Chondrocyte (in vitro differentiated cells): Measurements from ENCODE around the gene DIAPH2. TPM values are rescaled to one million over a fixed set of nuclear protein-coding genes. Genes with fewer than 3 reads are reported as not detected.

Experiments used
- DNase-seq: peaks from one replicate; pipeline ENCODE4 v3.0.0; 2021; ENCODE audit warnings: mixed read lengths, low spot score
- H3K27ac Mint-ChIP-seq: one replicate; pipeline ENCODE4 v1.8.0; 2021; ENCODE audit warnings: mild to moderate bottlenecking, moderate library complexity, mixed read lengths; ENCODE audit not compliant: unreplicated experiment
- H3K27me3 Mint-ChIP-seq: 2 replicates; pipeline ENCODE4 v1.8.0; 2021; ENCODE audit warnings: low read depth, mixed read lengths
- H3K36me3 Mint-ChIP-seq: 2 replicates; pipeline ENCODE4 v1.8.0; 2021; ENCODE audit warnings: low read depth, mixed read lengths
- H3K4me1 Mint-ChIP-seq: 2 replicates; pipeline ENCODE4 v1.8.0; 2021; ENCODE audit warnings: low read depth, mild to moderate bottlenecking, mixed read lengths
- H3K4me3 Mint-ChIP-seq: one replicate; pipeline ENCODE4 v1.8.0; 2021; ENCODE audit warnings: mild to moderate bottlenecking, moderate library complexity, mixed read lengths; ENCODE audit not compliant: unreplicated experiment
- H3K9me3 Mint-ChIP-seq: 2 replicates; pipeline ENCODE4 v1.8.0; 2021; ENCODE audit warnings: low read depth, mixed read lengths
- total RNA-seq: library from RNA; stranded (reverse); gene quantifications from 3 replicates; pipeline ENCODE4 v1.2.1, GENCODE V29; 2021
- TF ChIP-seq, protein P1 (sequence below): fragments of 200-600 bp; sonication (generic); IDR thresholded peaks from 2 replicates; pipeline ENCODE4 v1.5.0; 2021; ENCODE audit warnings: antibody characterized with exemption, mild to moderate bottlenecking, moderate library complexity

Gene DIAPH2
- total RNA-seq, 1 donor from 2014 or later, result 14.5 TPM

DNA sequence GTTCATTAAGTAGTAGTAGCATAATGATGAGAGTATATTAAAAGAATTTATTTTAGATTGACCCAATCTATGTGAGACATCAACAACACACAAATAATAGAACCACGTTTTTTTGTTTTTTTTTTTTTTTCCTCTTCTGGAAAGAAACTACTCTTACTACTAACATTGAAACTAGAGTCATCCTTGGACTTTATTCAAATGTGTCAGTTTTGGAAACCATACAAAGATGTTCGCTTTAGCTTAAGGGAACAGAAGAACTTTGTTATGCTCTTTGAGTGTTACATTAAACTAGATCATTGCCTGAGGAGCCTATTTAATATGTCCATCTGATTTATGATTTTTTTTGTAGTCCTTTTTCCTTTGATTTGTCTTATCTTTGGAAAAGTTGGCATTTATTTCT, 365.8 kb downstream of the DIAPH2 start:
- no peak overlapping the region for H3K27ac Mint-ChIP-seq
- no peaks in the 10 kb centered on the region for H3K9me3 Mint-ChIP-seq
- H3K27me3 Mint-ChIP-seq, result no peaks in the 10 kb centered on the region
- TF ChIP-seq, protein P1, sequence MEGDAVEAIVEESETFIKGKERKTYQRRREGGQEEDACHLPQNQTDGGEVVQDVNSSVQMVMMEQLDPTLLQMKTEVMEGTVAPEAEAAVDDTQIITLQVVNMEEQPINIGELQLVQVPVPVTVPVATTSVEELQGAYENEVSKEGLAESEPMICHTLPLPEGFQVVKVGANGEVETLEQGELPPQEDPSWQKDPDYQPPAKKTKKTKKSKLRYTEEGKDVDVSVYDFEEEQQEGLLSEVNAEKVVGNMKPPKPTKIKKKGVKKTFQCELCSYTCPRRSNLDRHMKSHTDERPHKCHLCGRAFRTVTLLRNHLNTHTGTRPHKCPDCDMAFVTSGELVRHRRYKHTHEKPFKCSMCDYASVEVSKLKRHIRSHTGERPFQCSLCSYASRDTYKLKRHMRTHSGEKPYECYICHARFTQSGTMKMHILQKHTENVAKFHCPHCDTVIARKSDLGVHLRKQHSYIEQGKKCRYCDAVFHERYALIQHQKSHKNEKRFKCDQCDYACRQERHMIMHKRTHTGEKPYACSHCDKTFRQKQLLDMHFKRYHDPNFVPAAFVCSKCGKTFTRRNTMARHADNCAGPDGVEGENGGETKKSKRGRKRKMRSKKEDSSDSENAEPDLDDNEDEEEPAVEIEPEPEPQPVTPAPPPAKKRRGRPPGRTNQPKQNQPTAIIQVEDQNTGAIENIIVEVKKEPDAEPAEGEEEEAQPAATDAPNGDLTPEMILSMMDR, result no peak
- no peak for DNase-seq
- no peak overlapping the region for H3K4me3 Mint-ChIP-seq
- no peaks in the 10 kb centered on the region for H3K4me1 Mint-ChIP-seq
- H3K36me3 Mint-ChIP-seq, result no peaks in the 10 kb centered on the region

- no peak for DNase-seq
- TF ChIP-seq, protein P1, result no peak
- Mint-ChIP-seq H3K27me3 (no peaks in the 10 kb centered on the region), H3K4me3 (no peak overlapping the region), H3K9me3 (no peaks in the 10 kb centered on the region), H3K4me1 (no peaks in the 10 kb centered on the region), H3K27ac (no peak overlapping the region), H3K36me3 (no peaks in the 10 kb centered on the region)
Measured at GRCh38 chrX:97057349-97057909, 372.8 kb downstream of the DIAPH2 start.

- H3K9me3 Mint-ChIP-seq, result no peaks in the 10 kb centered on the region
- H3K4me3 Mint-ChIP-seq, result no peak overlapping the region
- H3K4me1 Mint-ChIP-seq, result peaks cover 2% of the 10 kb centered on the region
- TF ChIP-seq, protein P1, result no peak
- H3K27me3 Mint-ChIP-seq, result no peaks in the 10 kb centered on the region
- no peak for DNase-seq
- no peaks in the 10 kb centered on the region for H3K36me3 Mint-ChIP-seq
- no peak overlapping the region for H3K27ac Mint-ChIP-seq
Measured at GRCh38 chrX:97060020-97060419, 375.4 kb downstream of the DIAPH2 start.

GRCh38 chrX:97065066-97065465, 380.4 kb downstream of the DIAPH2 start:
- no peak overlapping the region for H3K4me3 Mint-ChIP-seq

DNA sequence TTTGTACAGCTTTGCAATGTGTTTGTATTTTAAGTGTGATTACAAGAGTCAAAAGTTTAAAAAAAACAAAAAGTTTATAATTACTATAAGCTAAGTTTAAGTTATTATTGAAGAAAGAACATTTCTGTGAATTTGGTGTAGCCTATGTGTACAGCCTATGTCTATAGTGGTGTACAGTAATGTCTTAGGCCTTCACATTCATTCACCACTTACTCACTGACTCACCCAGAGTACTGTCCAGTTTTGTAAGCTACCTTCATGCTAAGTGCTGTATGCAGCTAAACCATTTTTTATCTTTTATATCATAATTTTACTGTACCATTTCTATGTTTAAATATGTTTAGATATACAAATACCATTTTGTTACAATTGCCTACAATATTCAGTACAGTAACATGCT, 381.3 kb downstream of the DIAPH2 start:
- H3K4me1 Mint-ChIP-seq, result peaks cover 8% of the 10 kb centered on the region
- no peaks in the 10 kb centered on the region for H3K27me3 Mint-ChIP-seq
- TF ChIP-seq, protein P1, result no peak
- no peaks in the 10 kb centered on the region for H3K9me3 Mint-ChIP-seq
- H3K36me3 Mint-ChIP-seq, result no peaks in the 10 kb centered on the region
- H3K27ac Mint-ChIP-seq, result no peak overlapping the region
- no peak for DNase-seq
- H3K4me3 Mint-ChIP-seq, result no peak overlapping the region

More at GRCh38 chrX:97065066-97065465, 380.4 kb downstream of the DIAPH2 start:
- Mint-ChIP-seq H3K9me3 (no peaks in the 10 kb centered on the region), H3K36me3 (no peaks in the 10 kb centered on the region), H3K27me3 (no peaks in the 10 kb centered on the region), H3K27ac (no peak overlapping the region), H3K4me1 (peaks cover 3% of the 10 kb centered on the region)
- DNase-seq, result no peak
- TF ChIP-seq, protein P1, result no peak
